ENCODE results near the gene SRP9.
A peak's percentile ranks its signal among the peaks of the same experiment; 100 is the strongest.
"Not testable (repeated sequence)": the region's sequence is repeated elsewhere in the genome, so short reads cannot be mapped to it uniquely, and the experiment has no call there.

The SRP9 gene

DNA sequence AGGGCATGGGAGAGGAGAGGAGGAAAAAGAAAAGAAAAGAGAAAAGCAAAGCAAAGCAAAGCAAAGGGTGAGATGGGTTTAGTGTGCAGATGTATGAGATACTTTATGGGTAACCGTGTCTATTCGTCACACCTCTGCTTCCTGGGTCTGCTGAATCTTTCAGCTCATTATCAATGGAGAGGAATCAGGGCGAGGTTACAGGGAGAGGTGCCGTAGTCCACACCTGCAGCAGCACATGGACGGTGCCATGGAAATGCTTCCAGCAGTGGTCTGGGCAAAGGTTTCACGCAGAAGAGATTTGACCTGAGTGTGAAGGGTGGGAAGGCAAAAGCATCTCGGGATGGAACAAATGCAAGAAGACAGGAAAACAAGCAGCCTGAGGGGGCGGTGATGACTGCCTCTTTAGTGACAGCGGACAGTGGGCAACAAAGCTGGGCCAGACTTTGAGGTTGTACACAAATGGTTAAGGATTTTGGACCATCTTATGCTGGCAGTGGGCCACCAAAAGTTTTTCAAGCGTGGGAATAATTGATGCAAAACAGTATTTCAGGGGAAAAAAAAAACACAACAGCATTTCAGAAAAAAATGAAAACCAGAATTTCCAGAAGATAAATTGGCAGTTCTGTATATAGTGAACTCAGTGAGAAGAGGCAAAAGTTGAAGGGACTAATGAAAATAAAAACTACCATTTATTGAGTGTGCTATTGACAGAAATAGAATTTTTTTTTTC lies 19.5 kb upstream of the SRP9 start:
- DNase-seq, result no peak

DNA sequence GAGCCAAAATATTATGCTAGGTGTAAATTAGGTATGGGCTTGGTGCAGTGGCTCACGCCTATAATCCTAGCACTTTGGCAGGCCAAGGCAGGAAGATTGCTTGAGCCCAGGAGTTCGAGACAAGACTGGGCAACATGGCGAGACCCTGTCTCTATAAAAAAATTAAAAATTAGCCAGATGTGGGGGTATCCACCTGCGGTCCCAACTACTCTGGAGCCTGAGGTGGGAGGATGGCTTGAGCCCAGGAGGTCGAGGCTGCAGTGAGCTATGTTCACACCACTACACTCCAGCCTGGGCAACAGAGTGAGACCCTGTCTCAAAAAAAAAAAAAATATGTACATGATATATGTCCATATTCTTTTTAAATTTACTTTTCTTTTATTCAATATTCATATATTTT lies 17.7 kb upstream of the SRP9 start:
- DNase-seq, result not testable (repeated sequence)

DNA sequence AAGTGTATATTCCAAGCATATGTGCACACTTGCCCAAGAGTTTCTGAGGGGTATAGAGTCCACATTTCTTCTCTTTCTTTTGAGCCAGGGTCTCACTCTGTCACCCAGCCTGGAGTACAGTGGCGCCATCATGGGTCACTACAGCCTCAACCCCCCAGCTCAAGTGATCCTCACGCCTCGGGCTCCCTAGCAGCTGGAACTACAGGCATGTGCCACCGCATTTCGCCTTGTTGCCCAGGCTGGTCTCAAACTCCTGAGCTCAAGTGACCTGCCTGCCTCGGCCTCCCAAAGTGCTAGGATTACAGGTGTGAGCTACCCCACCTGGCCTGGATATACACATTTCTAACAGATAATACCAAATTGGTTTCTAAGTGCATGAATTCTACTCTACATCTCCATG lies 17.1 kb upstream of the SRP9 start:
- no peak for DNase-seq

DNA sequence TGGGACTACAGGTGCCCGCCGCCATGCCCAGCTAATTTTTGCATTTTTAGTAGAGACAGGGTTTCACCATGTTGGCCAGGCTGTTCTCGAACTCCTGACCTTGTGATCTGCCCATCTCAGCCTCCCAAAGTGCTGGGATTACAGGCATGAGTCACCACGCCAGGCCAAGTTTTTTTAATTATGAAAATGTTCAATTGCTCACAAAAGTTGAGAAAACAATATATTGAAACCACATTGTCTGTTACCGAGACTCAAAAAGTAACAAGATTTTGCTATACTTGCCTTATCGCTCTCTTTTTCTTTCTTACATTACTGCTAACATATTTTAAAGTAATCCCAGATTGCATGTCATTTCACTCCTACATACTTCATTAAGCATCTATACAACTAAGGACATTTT lies 16.2 kb upstream of the SRP9 start:
- DNase-seq, result not testable (repeated sequence)

DNA sequence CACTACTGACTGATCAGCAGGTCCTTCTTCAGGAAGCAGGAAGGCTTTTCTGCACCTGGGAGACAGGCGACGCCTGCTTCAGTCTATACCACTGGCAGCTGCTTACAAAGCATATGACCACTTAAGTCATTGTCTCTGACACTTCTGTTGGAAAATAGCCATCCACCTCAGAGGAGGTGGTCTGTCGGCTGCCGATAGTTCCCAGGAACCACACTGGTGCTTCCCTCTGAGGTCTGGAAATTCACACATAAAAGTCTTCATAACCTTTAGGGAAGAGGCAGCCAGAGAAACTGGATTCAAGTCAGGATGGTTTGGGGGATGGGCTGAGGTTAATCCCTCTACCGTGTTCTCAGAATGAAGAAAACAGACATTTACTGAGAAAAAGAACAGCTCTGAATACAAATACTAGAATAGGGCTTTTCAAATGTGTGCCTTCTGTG lies 15.6 kb upstream of the SRP9 start:
- no peak for DNase-seq

DNA sequence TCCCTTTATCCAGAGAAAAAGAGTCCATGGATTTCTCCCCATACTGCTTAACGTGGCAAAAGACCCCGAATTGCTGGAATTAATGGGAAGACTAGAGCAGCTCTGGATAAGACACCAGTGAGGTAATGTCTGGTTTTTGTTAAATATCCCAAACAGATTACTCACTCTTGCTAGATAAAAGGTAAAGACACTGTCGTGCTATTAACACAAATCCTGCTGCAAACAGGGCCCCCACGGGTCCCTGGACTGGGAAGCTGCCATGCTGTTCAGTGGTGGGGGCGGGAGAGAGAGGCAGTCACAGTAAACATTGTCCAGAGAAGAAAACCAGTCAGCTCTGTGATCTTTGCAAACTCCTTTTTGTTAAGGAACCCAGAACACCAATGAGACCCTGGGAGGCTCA lies 15.2 kb upstream of the SRP9 start:
- no peak for DNase-seq

DNA sequence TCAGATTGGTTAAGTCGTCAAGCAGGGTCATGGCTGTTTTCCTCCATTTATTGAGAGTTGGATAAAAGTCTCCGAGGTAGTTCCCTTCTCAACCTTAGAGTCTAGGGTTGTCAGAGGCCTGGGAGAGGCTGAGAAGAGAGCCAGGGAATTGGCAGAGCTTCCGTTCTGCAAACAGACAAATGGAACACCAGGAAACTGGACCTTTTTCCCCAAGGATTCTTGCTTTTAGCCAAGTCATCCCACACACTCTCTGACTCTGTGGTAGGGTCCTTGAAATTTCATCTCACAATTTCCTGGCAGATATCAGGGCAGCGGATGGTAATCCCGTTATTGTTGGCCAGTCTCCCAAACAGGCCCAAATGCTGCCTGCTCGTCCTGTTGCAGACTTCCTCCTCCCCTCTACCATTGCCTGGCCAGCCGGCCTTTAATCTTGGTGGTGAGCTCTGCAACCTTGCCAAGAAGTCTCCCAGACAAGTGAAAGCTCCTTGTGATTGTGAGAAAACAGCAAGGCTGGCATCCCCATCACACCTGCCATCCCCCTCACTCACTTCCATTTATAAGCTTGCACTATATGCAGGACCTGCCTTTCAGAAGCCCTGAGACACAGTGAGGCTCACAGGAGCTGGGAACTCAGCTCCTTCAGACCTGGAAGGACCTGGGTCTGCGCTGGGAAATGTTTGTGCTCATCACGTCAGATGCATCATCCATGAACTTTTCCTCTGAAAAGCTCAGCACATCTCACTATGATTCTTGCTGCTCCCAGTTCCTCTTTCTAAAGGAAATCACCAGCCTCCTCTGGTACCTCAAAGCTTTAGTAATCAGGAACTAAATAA lies 13.7 kb upstream of the SRP9 start:
- no peak for DNase-seq

DNA sequence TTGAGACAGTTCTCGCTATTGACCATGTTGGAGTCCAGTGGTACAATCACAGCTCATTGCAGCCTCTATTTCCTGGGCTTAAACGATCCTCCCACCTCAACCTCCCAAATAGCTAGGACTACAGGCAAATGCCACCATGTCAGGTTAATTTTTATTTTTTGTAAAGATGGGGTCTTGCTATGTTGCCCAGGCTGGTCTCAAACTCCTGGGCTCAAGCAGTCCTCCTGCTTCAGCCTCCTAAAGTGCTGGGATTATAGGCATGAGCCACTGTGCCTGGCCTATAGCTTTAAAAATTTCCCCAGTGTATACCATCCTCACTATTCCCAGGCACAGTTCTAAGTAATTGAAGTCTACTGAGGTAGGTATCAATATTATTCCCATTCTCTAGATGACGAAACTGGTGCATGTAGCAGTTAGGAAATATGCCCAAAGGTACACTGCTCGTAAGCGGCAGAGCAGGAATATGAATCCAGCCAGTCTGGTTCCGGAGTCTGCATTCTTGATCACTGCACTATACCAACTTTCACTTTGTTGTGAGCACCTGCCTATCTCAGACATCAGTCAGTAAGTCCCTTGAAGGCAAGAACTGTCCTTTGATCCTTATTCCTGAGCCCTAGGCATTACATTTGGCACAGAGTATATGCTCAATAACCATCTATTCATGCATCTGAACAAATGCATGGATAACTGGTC lies 11.5 kb upstream of the SRP9 start:
- no peak for DNase-seq

DNA sequence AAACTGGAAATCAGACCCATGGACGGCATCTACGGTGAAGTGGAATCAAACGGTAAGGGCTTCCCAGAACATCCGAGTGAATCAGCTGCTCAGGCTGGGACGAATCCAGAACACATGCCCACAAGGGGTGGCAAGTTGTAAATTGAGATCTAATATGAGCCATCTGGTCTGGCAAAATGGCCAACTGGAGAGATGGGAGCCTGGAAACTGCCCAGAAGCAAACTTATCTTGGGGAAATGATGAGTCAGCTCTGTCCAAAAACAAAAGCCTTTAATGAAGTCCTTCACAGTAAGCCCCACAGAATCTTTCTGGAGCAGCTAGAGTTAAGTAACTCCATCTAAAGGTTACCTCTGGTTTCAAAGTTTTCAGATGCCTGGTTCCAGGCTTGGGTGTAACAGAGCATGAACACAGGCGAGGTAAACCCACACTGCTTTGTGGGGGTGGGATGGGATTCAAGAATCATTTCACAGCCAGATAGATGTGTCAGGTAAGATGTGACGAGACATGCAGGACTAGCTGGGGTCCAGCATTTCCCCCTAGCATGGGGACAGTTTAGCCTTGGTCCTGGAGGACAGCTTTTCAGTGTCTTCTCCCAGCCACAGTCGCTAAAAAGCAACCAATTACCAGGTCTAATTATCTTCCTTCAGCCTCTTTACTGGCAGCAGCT lies 10.5 kb upstream of the SRP9 start:
- no peak for DNase-seq

DNA sequence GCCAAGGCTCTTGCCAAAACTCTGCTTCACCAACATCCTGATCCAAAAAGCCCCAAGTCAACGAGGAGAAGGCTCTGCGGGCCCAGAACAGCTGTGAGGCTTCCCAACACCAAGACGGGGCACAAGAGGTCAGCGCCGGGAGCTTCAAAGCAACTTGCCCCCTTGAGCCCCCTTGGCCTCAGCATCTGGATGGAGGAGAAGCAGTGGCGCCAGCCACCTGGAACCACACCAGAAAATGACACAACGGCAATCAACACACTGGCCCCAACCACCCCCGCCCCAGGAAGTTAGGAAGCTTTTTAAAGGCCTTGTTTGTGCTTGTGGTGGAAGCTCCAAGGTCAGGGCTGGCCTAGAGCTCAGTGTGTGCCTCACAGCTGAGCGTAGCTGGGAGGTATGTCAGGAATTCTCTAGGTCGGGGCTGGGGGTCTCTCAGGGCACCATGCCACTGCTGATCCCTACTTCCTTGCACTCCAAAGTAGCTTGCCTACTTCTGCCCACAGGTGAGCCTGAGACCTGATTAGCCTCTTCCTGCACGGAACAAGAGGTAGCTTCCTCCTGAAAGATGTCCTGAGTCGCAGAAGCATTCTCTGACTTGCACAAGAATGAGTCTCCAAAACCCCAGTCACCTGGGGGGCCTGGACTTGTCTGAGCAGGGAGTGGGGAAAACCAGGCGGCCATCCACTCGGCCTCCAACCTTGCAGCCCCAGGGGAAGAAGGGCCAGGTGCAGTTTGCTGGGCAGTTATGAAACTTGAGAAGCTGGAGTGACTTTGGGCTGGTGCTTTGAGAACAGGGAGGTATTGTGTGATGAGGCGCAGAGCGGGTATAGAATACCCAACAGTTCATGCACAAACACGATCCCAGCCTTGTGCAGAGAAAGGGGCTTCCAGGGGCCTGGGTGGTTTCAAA lies 9.7 kb upstream of the SRP9 start:
- DNase-seq, result no peak

DNA sequence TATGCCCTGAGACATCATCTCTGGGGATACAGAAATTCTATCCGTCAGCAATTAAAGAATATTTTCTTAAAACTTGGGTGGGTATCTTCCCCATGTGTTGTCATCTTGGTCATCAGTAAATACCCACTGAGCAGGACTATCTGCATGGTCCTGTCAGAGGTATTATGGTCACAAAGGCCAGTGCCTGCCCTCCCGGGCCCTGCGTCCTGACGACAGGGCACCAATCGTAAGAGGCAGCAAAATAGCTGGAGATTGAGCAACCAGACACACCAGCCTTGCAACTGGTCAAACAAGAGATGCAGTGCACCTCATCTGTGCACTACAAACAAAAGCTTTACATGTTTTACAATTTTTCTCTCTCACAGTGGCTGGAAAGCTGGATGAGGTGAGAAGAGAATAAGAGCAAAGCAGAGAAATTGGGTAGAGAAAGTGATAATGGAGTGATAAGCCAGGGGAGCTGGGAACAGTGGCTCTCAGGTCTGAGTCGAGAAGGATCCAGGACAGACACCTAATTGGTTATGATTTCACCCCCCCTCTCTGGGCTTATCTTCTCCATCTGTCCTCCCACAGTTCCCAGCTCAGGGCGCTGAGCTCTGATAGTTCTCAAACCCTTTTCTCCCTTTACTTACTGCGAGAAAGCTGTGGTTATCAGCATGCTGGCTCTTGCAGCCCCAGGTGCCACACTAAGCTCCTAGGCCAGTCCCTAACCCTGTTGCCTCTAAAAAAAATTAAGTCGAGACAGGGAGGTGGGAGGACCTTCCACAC lies 8.8 kb upstream of the SRP9 start:
- DNase-seq, result no peak

DNA sequence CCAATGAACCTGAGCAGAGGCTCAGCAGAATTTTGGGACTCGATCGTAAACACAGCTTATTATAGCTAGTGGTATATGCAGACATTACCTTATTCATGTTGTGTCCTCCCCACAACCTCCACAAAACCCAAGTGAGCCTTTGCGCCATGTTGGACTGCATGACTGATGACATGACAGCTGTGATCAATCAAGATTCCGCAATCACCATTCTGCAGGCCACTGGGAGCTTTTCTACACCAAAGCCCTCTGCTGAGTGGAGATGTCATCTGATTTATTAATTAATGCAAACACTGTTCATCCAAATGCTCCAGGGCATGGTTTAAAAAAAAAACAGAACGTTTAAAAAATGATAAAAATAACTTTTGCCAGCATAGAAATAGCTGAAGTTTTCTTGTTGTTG lies 7.9 kb upstream of the SRP9 start:
- no peak for DNase-seq

DNA sequence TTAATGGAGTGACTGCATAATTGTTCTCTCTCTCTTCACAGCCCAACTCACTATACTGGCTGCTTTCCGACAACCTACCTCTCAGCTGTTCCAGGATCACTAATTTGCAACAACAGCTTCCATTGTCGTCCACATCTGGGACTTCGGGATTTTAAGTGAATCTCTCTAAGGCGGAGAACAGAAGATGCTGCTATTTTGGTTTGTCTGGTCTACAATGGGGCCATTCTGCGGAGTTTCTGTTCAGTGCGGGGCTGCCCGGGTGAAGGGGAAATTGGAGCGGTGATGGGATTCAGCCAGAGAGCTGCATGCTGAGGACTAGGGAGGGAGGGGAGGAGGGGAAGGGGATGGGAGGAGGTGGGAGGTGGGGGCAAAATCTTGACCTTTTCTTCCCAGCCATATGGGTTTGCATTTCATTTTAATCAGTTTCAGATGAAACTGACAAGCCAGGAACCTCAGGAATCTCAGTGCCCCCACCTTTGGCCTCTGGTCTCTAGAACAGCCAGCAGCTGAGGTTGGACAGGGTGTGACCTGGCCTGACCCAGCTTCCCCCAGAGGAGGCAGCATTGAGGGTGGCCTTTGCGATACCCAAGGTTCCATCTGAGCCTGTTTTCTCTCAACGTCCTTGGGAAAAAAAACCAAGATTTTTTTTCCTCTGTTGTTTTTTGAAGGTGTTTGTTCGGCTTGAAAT lies 6.9 kb upstream of the SRP9 start:
- DNase-seq, result no peak

DNA sequence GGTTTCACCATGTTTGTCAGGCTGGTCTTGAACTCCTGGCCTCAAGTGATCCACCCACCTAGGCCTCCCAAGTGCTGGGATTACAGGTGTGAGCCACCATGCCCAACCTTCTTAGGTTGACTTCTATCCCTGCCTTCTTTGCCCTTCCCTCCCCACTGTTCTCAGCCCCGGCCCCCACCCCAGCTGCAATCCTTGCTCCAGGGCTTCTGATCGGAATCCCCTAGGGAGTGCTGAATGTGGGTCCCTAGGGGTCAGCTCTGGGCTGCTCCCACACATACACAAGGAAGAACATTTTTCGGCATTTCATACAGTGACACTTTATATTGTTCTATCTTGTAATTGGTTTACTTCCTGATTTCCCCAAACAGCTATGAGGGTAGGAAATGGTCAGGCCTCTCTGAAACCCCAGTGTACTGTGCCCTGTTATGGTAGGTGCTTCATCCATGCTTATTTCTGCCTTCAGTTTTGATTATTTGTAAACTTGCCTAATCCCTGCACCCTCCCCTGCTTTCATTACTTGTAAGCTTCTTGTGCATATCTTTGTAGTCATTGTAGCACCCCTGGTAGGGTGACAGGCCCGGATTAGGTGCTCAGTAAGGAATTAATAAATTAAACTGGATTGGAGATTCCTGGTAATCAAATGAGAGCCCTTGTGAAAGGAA lies 5.8 kb upstream of the SRP9 start:
- no peak for DNase-seq

DNA sequence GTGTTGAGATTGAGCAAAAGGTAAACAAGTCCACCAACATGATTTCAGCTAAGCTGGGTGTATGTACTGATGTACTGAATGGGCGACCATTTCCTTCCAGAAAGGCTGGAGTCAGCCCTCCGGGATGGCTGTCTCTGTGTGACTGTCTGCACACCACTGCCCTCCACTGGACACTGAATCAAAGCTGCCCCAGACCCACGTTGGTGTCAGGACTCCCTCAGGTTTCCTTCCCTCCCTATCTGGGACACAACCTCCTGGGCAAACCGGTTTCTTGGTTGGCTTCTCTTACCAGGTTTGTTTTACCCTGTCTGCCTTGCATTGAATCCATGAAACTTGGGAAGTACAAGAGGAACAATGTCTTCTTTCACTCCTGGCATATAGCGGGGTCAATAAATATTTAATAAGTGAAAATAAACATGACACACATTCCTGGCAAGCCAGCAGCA lies 5.3 kb upstream of the SRP9 start:
- peak; percentile 36 for DNase-seq

DNA sequence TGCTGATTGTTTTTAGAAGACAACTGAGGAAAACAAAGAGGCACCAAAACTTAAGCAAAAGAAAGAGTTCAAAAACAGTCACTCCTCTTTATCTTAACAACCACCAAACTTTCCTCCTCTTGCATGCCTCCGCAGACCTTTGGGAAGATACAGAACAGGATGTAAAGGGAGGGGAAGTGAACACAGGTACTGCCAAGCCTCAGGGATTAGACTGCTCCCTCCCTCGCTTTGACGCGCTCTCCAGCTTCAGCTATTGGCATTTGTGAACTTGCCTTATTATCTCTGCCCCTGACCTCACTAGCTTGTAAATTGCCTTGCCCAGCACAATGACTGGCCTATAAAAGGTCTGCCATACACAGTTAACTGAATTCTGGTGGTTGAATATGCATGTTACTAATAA lies 4.8 kb upstream of the SRP9 start:
- DNase-seq, result no peak

DNA sequence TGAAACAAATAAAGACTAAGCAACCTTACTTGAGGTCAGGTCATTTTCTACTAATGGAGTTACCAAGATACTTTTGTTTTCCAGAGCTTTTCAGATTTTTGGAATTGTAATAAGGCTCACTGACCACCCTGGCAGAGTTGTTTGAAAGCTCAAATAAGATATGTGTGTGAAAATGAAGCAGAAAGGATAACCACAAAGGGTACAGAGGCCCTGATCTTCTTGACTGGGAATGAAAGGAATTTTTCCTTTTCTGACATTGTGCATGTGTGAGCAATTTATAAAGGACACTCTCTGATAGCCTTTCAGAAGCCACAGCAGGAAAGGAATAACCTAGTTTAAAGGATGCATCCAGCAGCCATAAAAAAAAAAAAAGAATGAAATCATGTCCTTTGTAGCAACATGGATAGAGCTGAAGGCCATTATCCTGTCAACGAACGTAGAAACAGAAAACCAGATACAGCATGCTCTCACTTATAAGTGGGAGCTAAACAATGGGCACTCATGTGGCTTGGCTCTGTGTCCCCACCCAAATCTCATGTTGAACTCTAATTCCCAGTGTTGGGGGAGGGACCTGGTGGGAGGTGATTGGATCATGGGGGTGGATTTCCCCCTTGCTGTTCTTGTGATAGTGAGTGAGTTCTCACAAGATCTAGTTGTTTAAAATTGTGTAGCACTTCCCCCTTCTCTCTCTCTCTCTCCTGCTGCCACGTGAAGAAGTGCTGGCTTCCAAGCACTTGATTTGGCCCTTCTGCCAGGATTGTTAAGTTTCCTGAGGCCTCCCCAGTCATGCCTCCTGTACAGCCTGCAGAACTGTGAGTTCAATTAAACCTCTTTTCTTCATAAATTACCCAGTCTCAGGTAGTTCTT lies 3.1 kb upstream of the SRP9 start:
- DNase-seq, result no peak

DNA sequence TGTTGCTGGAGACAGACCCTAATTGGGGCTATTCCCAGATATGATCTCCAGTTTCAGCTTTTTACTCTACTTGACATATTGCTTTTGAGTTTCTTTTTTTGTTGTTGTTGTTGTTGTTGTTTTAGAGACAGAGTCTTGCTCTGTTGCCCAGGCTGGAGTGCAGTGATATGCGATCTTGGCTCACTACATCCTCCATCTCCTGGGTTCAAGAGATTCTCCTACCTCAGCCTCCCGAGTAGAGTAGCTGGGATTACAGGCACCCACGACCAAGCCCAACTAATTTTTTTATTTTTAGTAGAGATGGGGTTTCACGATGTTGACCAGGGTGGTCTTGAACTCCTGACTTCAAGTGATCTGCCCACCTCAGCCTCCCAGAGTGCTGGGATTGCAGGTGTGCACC lies 1.3 kb upstream of the SRP9 start:
- no peak for DNase-seq

DNA sequence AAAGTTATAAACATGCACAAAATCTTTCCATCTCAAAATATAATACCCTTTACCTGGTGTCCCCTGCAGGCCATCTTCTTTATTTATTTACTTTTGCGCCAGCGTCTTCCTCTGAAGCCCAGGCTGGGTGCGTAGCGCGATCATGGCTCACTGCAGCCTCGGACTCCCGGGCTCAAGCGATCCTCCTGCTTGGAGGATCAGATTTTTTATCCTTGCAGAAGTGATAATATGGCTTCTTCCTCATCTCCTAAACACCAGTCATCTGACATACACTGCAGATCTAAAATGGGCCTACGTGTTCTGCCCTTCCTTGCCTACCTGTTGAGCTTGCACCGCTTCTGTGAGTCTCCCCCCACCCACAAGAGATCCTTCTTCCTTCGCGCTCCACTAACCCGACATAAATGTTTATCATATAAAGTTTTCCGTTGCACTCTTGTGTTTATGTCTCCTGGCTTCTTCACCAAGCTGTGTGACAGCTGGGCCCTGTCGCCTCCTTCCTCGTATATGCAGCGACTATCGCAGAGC lies 506 bp upstream of the SRP9 start:
- DNase-seq, result peak; percentile 49

Data from NCI-H748 treated with DMSO at 0.1 percent for 48 hours (cell line).